HUES6 (cell line): ENCODE measurements around the gene TOPAZ1.

Experiments used
- H3K27ac ChIP-seq: 2 replicates; pipeline ENCODE4 v1.7.0; 2013; ENCODE audit warnings: low read depth, mild to moderate bottlenecking, low read length, inconsistent platforms
- H3K27me3 ChIP-seq: 2 replicates; pipeline ENCODE4 v1.6.1; 2013; ENCODE audit warnings: low read length; ENCODE audit not compliant: control insufficient read depth, insufficient read depth
- H3K36me3 ChIP-seq: 2 replicates; pipeline ENCODE4 v1.6.1; 2013; ENCODE audit warnings: low read length; ENCODE audit not compliant: control insufficient read depth, insufficient read depth
- H3K4me1 ChIP-seq: 2 replicates; pipeline ENCODE4 v1.6.1; 2013; ENCODE audit warnings: low read length; ENCODE audit not compliant: control insufficient read depth, insufficient read depth
- H3K4me3 ChIP-seq: 2 replicates; pipeline ENCODE4 v1.5.1; 2013; ENCODE audit warnings: low read depth, low read length
- H3K9ac ChIP-seq: one replicate; pipeline ENCODE4 v1.6.1; 2013; ENCODE audit warnings: mild to moderate bottlenecking, low read length
- H3K9me3 ChIP-seq: 2 replicates; pipeline ENCODE4 v1.6.1; 2013; ENCODE audit warnings: low read depth, low read length; ENCODE audit not compliant: control insufficient read depth, insufficient read depth

Gene TOPAZ1

DNA sequence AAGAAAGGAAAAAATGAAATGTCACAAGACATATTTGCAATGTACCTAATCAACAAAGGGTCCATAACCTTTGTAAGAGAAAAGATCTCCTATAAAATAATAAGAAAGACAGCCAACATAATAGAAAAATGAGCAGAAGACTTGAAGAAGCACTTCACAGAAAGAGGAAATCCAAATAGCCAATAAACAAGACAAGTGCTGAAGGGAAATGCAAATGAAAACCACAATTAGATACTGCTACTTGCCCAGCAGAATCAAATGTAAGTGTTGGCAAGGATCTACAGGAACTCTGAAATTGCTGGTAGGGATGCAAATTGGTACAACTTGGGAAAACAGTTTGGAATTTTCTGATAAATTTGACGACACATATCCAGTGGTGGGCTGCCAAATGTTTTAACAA, 15.1 kb upstream of the TOPAZ1 start:
- Histone ChIP-seq H3K9me3 (no peaks in the 10 kb centered on the region), H3K9ac (no peak overlapping the region), H3K27me3 (0 out of 2 replicates have a peak, but pooled peaks cover 3% of the 10 kb centered on the region), H3K36me3 (no peaks in the 10 kb centered on the region), H3K4me3 (no peak overlapping the region), H3K4me1 (no peaks in the 10 kb centered on the region), H3K27ac (no peak overlapping the region)

- Histone ChIP-seq H3K4me3 (no peak overlapping the region), H3K9me3 (no peaks in the 10 kb centered on the region), H3K27me3 (0 out of 2 replicates have a peak, but pooled peaks cover under 1% of the 10 kb centered on the region), H3K9ac (no peak overlapping the region), H3K4me1 (no peaks in the 10 kb centered on the region), H3K27ac (no peak overlapping the region), H3K36me3 (no peaks in the 10 kb centered on the region)
Observed at GRCh38 chr3:44227632-44228031, 14.1 kb upstream of the TOPAZ1 start.

DNA sequence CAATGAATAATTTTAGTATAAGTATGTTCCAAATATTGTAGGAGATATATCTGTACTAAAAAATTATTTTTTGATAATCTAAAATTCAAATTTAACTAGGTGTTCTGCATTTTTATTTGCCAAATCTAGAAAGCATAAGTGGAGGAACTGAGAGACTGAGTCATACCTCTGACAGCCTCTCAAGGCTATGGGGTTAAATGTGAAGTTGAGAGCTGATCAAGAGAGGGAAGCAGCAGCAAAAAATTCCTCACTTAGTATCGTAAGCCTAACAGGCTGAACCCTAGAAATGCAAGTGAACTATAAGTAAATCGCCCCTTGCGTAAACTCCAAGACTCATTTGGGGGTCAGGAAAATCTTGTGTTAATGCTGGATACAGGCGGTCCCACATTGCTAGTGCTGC, 12.8 kb upstream of the TOPAZ1 start:
- Histone ChIP-seq H3K27ac (no peak overlapping the region), H3K27me3 (no peaks in the 10 kb centered on the region), H3K9me3 (no peaks in the 10 kb centered on the region), H3K4me1 (no peaks in the 10 kb centered on the region), H3K9ac (no peak overlapping the region), H3K4me3 (no peak overlapping the region), H3K36me3 (no peaks in the 10 kb centered on the region)

DNA sequence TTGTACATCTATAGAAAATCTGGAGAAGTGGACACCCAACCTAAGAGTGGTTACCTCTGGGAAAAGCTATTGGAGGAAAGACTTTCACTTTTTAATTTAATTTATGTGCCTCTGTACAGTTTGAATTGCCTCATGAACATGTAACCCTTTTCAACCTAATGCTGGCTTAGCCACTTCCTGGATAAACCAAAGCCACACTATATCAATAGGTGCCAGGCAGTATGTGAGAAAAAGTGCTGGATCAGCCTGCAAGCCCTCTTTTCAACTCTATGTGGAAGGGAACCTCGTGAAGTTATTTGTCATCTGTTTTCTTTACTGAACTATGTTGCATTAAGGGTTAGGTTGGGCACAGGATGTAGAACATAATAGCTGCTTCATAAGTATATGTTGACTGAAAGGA, 9.3 kb upstream of the TOPAZ1 start:
- H3K27ac ChIP-seq, result no peak overlapping the region
- no peak overlapping the region for H3K4me3 ChIP-seq
- no peak overlapping the region for H3K9ac ChIP-seq
- no peaks in the 10 kb centered on the region for H3K36me3 ChIP-seq
- H3K9me3 ChIP-seq, result no peaks in the 10 kb centered on the region
- H3K4me1 ChIP-seq, result peaks cover 10% of the 10 kb centered on the region
- no peaks in the 10 kb centered on the region for H3K27me3 ChIP-seq

DNA sequence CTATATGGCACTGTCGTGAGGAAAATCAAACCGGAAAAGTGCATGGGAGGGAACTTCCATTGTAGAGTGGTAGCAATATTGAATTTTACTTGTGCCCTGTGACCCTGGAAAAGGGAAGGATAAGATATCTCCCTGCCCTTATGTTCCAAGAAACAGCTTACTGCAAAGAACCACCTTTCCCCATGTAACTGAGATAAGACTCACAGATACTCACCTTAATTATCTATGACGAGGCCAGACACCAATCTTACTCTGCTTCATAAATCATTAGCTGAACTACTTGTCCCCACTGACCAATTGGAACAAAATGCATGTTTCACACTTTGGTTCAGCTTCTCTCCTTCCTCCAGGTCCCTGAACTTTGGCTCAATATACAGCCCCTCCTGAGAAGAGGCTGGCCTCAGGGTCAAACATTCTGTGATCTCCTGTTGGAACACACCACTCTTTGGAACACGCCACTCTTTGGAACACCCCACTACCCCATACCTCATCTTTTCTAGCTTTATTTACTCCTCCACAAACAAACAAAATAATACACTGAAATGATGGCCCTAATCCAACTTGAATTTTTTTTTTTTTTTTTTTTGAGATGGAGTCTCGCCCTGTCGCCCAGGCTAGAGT, 6.9 kb upstream of the TOPAZ1 start:
- Histone ChIP-seq H3K27ac (no peak overlapping the region), H3K9ac (no peak overlapping the region), H3K27me3 (no peaks in the 10 kb centered on the region), H3K9me3 (no peaks in the 10 kb centered on the region), H3K36me3 (no peaks in the 10 kb centered on the region), H3K4me3 (no peak overlapping the region), H3K4me1 (peaks cover 15% of the 10 kb centered on the region)

DNA sequence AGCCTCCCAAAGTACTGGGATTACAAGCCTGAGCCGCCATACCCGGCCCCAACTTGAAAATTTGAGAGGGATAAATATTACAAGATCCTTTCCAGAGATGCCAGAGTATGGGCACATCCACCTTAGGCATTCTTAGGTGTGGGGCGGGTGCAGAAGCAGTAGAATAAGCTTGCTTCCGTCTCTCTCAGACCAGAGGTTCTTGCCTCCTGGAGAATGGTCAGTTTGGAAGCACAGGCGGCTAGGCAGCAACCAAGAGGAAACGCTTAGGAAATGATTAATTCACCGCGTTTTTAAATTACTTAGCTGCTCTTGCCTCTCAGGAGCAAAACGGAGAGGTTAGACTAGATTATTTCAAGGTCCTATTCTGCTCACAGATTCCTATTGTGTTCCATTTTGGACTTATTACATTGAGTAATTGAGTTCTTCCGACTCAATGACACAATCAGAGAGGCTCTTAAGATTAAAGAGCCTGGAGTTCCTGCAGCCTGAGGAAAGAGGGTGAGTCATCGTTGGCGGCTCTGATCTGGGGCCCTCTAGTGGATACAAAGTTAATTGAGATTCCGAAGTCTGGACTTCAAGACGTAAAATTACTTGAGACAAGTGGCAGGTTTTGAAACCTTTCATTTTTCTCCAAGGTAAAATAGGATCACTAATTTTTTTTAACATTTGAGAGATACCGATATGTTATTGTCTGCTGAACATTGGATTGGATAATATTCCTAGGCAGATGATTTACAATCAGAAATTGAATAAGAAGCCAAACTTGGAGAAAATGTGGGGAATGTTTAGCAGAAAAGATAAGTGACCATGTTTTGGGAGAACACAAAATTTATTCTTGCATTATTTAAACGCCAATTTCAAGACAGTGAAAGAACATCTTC, 5.8 kb upstream of the TOPAZ1 start:
- H3K4me1 ChIP-seq, result peaks cover 15% of the 10 kb centered on the region
- H3K36me3 ChIP-seq, result no peaks in the 10 kb centered on the region
- H3K4me3 ChIP-seq, result no peak overlapping the region
- no peak overlapping the region for H3K27ac ChIP-seq
- no peaks in the 10 kb centered on the region for H3K27me3 ChIP-seq
- no peak overlapping the region for H3K9ac ChIP-seq
- no peaks in the 10 kb centered on the region for H3K9me3 ChIP-seq

GRCh38 chr3:44236485-44236908, 5.2 kb upstream of the TOPAZ1 start:
- Histone ChIP-seq H3K4me3 (no peak overlapping the region), H3K9ac (no peak overlapping the region), H3K36me3 (no peaks in the 10 kb centered on the region), H3K27ac (no peak overlapping the region), H3K27me3 (no peaks in the 10 kb centered on the region), H3K9me3 (no peaks in the 10 kb centered on the region), H3K4me1 (peaks cover 15% of the 10 kb centered on the region)

DNA sequence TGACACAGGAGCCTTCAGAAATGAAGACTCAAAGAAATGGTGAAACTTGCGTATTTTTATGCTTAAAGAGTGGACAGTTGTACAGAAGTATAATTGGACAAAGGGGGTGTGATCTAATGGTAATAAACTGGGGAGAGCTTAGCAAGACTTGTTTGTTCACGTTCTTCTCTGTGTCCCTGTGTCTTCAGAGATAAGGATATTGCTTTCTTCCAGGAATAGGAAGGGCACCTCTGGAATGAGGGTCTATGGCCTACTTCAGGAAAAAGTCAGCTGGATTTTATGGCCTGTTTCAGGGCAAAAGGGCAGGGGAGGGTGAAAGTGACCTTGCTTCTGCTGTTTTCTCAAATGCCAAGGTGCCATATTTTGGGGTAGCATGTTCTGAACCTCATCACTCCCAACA, 4.5 kb upstream of the TOPAZ1 start:
- no peaks in the 10 kb centered on the region for H3K9me3 ChIP-seq

GRCh38 chr3:44237665-44238064, 4.0 kb upstream of the TOPAZ1 start:
- Histone ChIP-seq H3K27ac (no peak overlapping the region), H3K4me1 (peaks cover 15% of the 10 kb centered on the region), H3K9me3 (no peaks in the 10 kb centered on the region), H3K4me3 (no peak overlapping the region), H3K27me3 (no peaks in the 10 kb centered on the region), H3K9ac (no peak overlapping the region), H3K36me3 (no peaks in the 10 kb centered on the region)

More for the DNA sequence above, 4.5 kb upstream of the TOPAZ1 start:
- Histone ChIP-seq H3K36me3 (no peaks in the 10 kb centered on the region), H3K9ac (no peak overlapping the region), H3K27ac (no peak overlapping the region), H3K27me3 (no peaks in the 10 kb centered on the region), H3K4me1 (peaks cover 15% of the 10 kb centered on the region), H3K4me3 (no peak overlapping the region)

- no peak overlapping the region for H3K27ac ChIP-seq
- peaks cover 15% of the 10 kb centered on the region for H3K4me1 ChIP-seq
- H3K36me3 ChIP-seq, result no peaks in the 10 kb centered on the region
- no peak overlapping the region for H3K9ac ChIP-seq
- H3K9me3 ChIP-seq, result no peaks in the 10 kb centered on the region
- no peaks in the 10 kb centered on the region for H3K27me3 ChIP-seq
- H3K4me3 ChIP-seq, result no peak overlapping the region
Observed at GRCh38 chr3:44238889-44239288, 2.8 kb upstream of the TOPAZ1 start.

GRCh38 chr3:44240061-44240460, 1.6 kb upstream of the TOPAZ1 start:
- no peaks in the 10 kb centered on the region for H3K36me3 ChIP-seq
- no peaks in the 10 kb centered on the region for H3K27me3 ChIP-seq
- H3K9me3 ChIP-seq, result no peaks in the 10 kb centered on the region
- no peak overlapping the region for H3K9ac ChIP-seq
- H3K4me3 ChIP-seq, result no peak overlapping the region
- no peak overlapping the region for H3K27ac ChIP-seq
- peaks cover 15% of the 10 kb centered on the region for H3K4me1 ChIP-seq
